Progenitor cell of endocrine pancreas (in vitro differentiated cells): ENCODE results near the gene TRABD2B. TPM values are rescaled to one million over a fixed set of nuclear protein-coding genes. Genes with fewer than 3 reads are reported as not detected.

ENCODE experiments used
- DNase-seq: peaks from one replicate; pipeline ENCODE4 v3.0.0; 2021; ENCODE audit warnings: low spot score; ENCODE audit not compliant: unreplicated experiment
- H3K27ac Mint-ChIP-seq: 2 replicates; pipeline ENCODE4 v1.8.0; 2021; ENCODE audit warnings: mild to moderate bottlenecking, moderate library complexity, mixed read lengths
- H3K27me3 Mint-ChIP-seq: 2 replicates; pipeline ENCODE4 v1.8.0; 2021; ENCODE audit warnings: mixed read lengths
- H3K36me3 Mint-ChIP-seq: 2 replicates; pipeline ENCODE4 v1.8.0; 2022; ENCODE audit warnings: mixed read lengths; ENCODE audit not compliant: insufficient read depth
- H3K4me1 Mint-ChIP-seq: 2 replicates; pipeline ENCODE4 v1.8.0; 2021; ENCODE audit warnings: low read depth, mixed read lengths
- H3K4me3 Mint-ChIP-seq: 2 replicates; pipeline ENCODE4 v1.8.0; 2021; ENCODE audit warnings: low read depth, mild to moderate bottlenecking, moderate library complexity, mixed read lengths
- H3K9me3 Mint-ChIP-seq: 2 replicates; pipeline ENCODE4 v1.8.0; 2021; ENCODE audit warnings: low read depth, mixed read lengths
- CTCF ChIP-seq: fragments of 200-600 bp; sonication (generic); IDR thresholded peaks from one replicate; pipeline ENCODE4 v1.5.0; 2021; ENCODE audit warnings: antibody characterized with exemption, mild to moderate bottlenecking; ENCODE audit not compliant: unreplicated experiment
- total RNA-seq: library from RNA; stranded (reverse); gene quantifications from 2 replicates; pipeline ENCODE4 v1.2.1, GENCODE V29; 2021

The TRABD2B gene
- total RNA-seq, 1 donor from 2014 or later: 14.5 TPM

- no peak for DNase-seq
- Mint-ChIP-seq H3K4me3 (no peak overlapping the region), H3K36me3 (no peaks in the 10 kb centered on the region), H3K27me3 (no peaks in the 10 kb centered on the region), H3K27ac (no peak overlapping the region), H3K9me3 (no peaks in the 10 kb centered on the region), H3K4me1 (peaks cover 55% of the 10 kb centered on the region)
- TF ChIP-seq CTCF: no peak
Measured at GRCh38 chr1:47947531-47947930, 49.7 kb downstream of the TRABD2B start.

- Mint-ChIP-seq H3K27me3 (no peaks in the 10 kb centered on the region), H3K27ac (peak overlapping the region; percentile 25), H3K4me1 (peaks cover 60% of the 10 kb centered on the region), H3K9me3 (no peaks in the 10 kb centered on the region), H3K36me3 (no peaks in the 10 kb centered on the region), H3K4me3 (no peak overlapping the region)
- no peak for TF ChIP-seq CTCF
- no peak for DNase-seq
Measured at GRCh38 chr1:47944561-47944960, 52.6 kb downstream of the TRABD2B start.

- DNase-seq: no peak
- Mint-ChIP-seq H3K27ac (peak overlapping the region; percentile 93), H3K9me3 (no peaks in the 10 kb centered on the region), H3K4me1 (peaks cover 45% of the 10 kb centered on the region), H3K4me3 (no peak overlapping the region), H3K36me3 (no peaks in the 10 kb centered on the region), H3K27me3 (no peaks in the 10 kb centered on the region)
- no peak for TF ChIP-seq CTCF
Measured at GRCh38 chr1:47942240-47942629, 55.0 kb downstream of the TRABD2B start.

- H3K36me3 Mint-ChIP-seq: no peaks in the 10 kb centered on the region
- H3K4me1 Mint-ChIP-seq: peaks cover 41% of the 10 kb centered on the region
- no peaks in the 10 kb centered on the region for H3K9me3 Mint-ChIP-seq
- no peak for DNase-seq
- no peak for TF ChIP-seq CTCF
- H3K27ac Mint-ChIP-seq: peak overlapping the region; percentile 93
- no peaks in the 10 kb centered on the region for H3K27me3 Mint-ChIP-seq
- H3K4me3 Mint-ChIP-seq: no peak overlapping the region
Measured at GRCh38 chr1:47941609-47942239, 55.5 kb downstream of the TRABD2B start.

- Mint-ChIP-seq H3K27me3 (no peaks in the 10 kb centered on the region), H3K9me3 (no peaks in the 10 kb centered on the region), H3K4me3 (no peak overlapping the region), H3K27ac (peak overlapping the region; percentile 72), H3K4me1 (peaks cover 41% of the 10 kb centered on the region), H3K36me3 (no peaks in the 10 kb centered on the region)
- DNase-seq: no peak
- TF ChIP-seq CTCF: no peak
Measured at GRCh38 chr1:47940779-47941178, 56.4 kb downstream of the TRABD2B start.
